IMR-90 (cell line): ENCODE results near the gene SCN8A. TPM values are rescaled to one million over a fixed set of nuclear protein-coding genes. Genes with fewer than 3 reads are reported as not detected.

Experiments
- ATAC-seq: fragments of 200-7000 bp; cut with Tn5 transposase; 2 replicates; pipeline ENCODE4 v1.9.1; 2020; ENCODE audit warnings: low read depth, mild to moderate bottlenecking, moderate library complexity
- BruUV-seq: library from RNA; stranded (reverse); fragments of 400-500 nt; replicated peaks from 2 replicates; lab custom pipeline; 2021; lab: Mats Ljungman, UMichigan
- CTCF ChIA-PET: fragments of 300-600 bp; formaldehyde crosslinking; extraction: SDS; loops from one replicate; lab custom pipeline; 2021; ENCODE audit warnings: antibody characterized with exemption; lab: Yijun Ruan, JAX
- POLR2A ChIA-PET: fragments of 300-600 bp; sonication (Branson Sonifier 250); formaldehyde crosslinking; loops from one replicate; lab custom pipeline; 2022; ENCODE audit warnings: antibody characterized with exemption; ENCODE audit not compliant: unreplicated experiment; lab: Charles Lee
- DNase-seq: peaks from one replicate; pipeline ENCODE4 v3.0.0; 2013
- H2AFZ ChIP-seq: replicated peaks from 2 replicates; pipeline ENCODE3; 2013; ENCODE audit warnings: low read length, mild to moderate bottlenecking; ENCODE audit not compliant: poor library complexity
- H2AK5ac ChIP-seq: 2 replicates; pipeline ENCODE4 v1.6.1; 2013; ENCODE audit warnings: low read depth, low read length, inconsistent platforms
- H2AK9ac ChIP-seq: replicated peaks from 2 replicates; pipeline ENCODE3; 2013; ENCODE audit warnings: mild to moderate bottlenecking, low read depth, low read length, moderate library complexity; ENCODE audit not compliant: poor library complexity
- H2BK120ac ChIP-seq: 2 replicates; pipeline ENCODE4 v1.6.1; 2013; ENCODE audit warnings: low read depth, low read length, inconsistent platforms
- H2BK15ac ChIP-seq: 3 replicates; pipeline ENCODE4 v1.6.1; 2013; ENCODE audit warnings: low read depth, low read length, inconsistent platforms
- H2BK20ac ChIP-seq: 2 replicates; pipeline ENCODE4 v1.6.1; 2013; ENCODE audit warnings: low read depth, mild to moderate bottlenecking, inconsistent platforms, low read length, moderate library complexity
- H2BK5ac ChIP-seq: 2 replicates; pipeline ENCODE4 v1.6.1; 2013; ENCODE audit warnings: mild to moderate bottlenecking, low read depth, low read length, inconsistent platforms; ENCODE audit not compliant: poor library complexity, severe bottlenecking
- H3K14ac ChIP-seq: replicated peaks from 2 replicates; pipeline ENCODE4 v1.6.1; 2013; ENCODE audit warnings: low read depth, low read length, inconsistent platforms
- H3K18ac ChIP-seq: 2 replicates; pipeline ENCODE4 v1.6.1; 2013; ENCODE audit warnings: low read depth, low read length, control low read depth
- H3K23ac ChIP-seq: 2 replicates; pipeline ENCODE4 v1.6.1; 2013; ENCODE audit warnings: low read depth, low read length, inconsistent platforms
- H3K27ac ChIP-seq: 2 replicates; pipeline ENCODE4 v1.5.1; 2013; ENCODE audit warnings: mild to moderate bottlenecking, control low read depth, low read length; ENCODE audit not compliant: insufficient read depth
- H3K27me3 ChIP-seq: 2 replicates; pipeline ENCODE4 v1.6.1; 2013; ENCODE audit warnings: low read length; ENCODE audit not compliant: control insufficient read depth, insufficient read depth
- H3K36me3 ChIP-seq: 2 replicates; pipeline ENCODE4 v1.6.1; 2013; ENCODE audit warnings: low read length, mixed read lengths; ENCODE audit not compliant: control insufficient read depth, insufficient read depth
- H3K4ac ChIP-seq: 2 replicates; pipeline ENCODE4 v1.6.1; 2013; ENCODE audit warnings: low read depth, low read length, inconsistent platforms
- H3K4me1 ChIP-seq: 2 replicates; pipeline ENCODE4 v1.6.1; 2013; ENCODE audit warnings: low read length, mixed read lengths; ENCODE audit not compliant: control insufficient read depth, insufficient read depth
- H3K4me2 ChIP-seq: 2 replicates; pipeline ENCODE4 v1.6.1; 2013; ENCODE audit warnings: low read depth, mild to moderate bottlenecking, control low read depth, low read length, moderate library complexity
- H3K4me3 ChIP-seq: 2 replicates; pipeline ENCODE4 v1.5.1; 2013; ENCODE audit warnings: low read depth, mild to moderate bottlenecking, control low read depth, low read length, moderate library complexity; ENCODE audit not compliant: insufficient read depth
- H3K56ac ChIP-seq: 2 replicates; pipeline ENCODE4 v1.6.1; 2013; ENCODE audit warnings: low read length, inconsistent platforms; ENCODE audit not compliant: insufficient read depth; ENCODE audit errors: extremely low read depth
- H3K79me1 ChIP-seq, 2 experiments: 2 replicates each; pipeline ENCODE4 v1.6.1; 2013; ENCODE audit warnings: low read length in 2 of 2, inconsistent platforms in 1 of 2, low read depth in 1 of 2
- H3K9ac ChIP-seq: 2 replicates; pipeline ENCODE4 v1.6.1; 2013; ENCODE audit warnings: low read depth, low read length, control low read depth
- H3K9me1 ChIP-seq: 2 replicates; pipeline ENCODE4 v1.6.1; 2013; ENCODE audit warnings: low read length, inconsistent platforms; ENCODE audit not compliant: insufficient read depth
- H3K9me3 ChIP-seq: 2 replicates; pipeline ENCODE4 v1.6.1; 2013; ENCODE audit warnings: low read length; ENCODE audit not compliant: control insufficient read depth, insufficient read depth
- H4K20me1 ChIP-seq: 2 replicates; pipeline ENCODE4 v1.6.1; 2013; ENCODE audit warnings: low read length, inconsistent platforms; ENCODE audit not compliant: insufficient read depth
- H4K5ac ChIP-seq: 2 replicates; pipeline ENCODE4 v1.6.1; 2013; ENCODE audit warnings: mild to moderate bottlenecking, low read depth, low read length, control low read depth
- H4K8ac ChIP-seq, 2 experiments: 2 replicates each; pipeline ENCODE4 v1.6.1; 2013; ENCODE audit warnings: low read depth in 2 of 2, low read length in 2 of 2, control low read depth in 1 of 2, inconsistent platforms in 1 of 2
- H4K91ac ChIP-seq: 2 replicates; pipeline ENCODE4 v1.6.1; 2013; ENCODE audit warnings: low read depth, low read length, inconsistent platforms; ENCODE audit not compliant: insufficient read depth
- FOS ChIP-seq: fragments of 150-350 bp; IDR thresholded peaks from 2 replicates; pipeline ENCODE4 v1.6.1; 2016; ENCODE audit warnings: low read depth, low read length
- MAZ ChIP-seq: IDR thresholded peaks from 2 replicates; pipeline ENCODE4 v1.6.1; 2012; ENCODE audit warnings: low read depth, mild to moderate bottlenecking, low read length, improper control_type of control experiment, moderate library complexity, borderline replicate concordance
- POLR2A ChIP-seq: IDR thresholded peaks from 2 replicates; pipeline ENCODE4 v1.6.1; 2012; ENCODE audit warnings: mild to moderate bottlenecking, low read depth, low read length
- dilution Hi-C: fragments of 300-500 bp; cut with HindIII; formaldehyde crosslinking; loops from one replicate; pipeline ENCODE4 v1.14.3; 2018; ENCODE audit warnings: low sequenced_read_pairs; ENCODE audit not compliant: unreplicated experiment
- in situ Hi-C: fragments of 300-500 bp; cut with MboI; formaldehyde crosslinking; loops from 3 replicates; pipeline ENCODE4 v1.14.3; 2019; ENCODE audit warnings: low sequenced_read_pairs, inconsistent platforms, mixed read lengths
- intact Hi-C: fragments of 100-400 bp; cut with micrococcal nuclease; formaldehyde crosslinking; loops from 2 replicates; pipeline ENCODE4 v1.10.0; 2022
- polyA plus RNA-seq, 3 experiments: library from polyadenylated mRNA; depleted of rRNA; stranded (reverse); fragments of >200 nt; gene quantifications; 2 replicates each; pipeline ENCODE4 v1.2.3, GENCODE V29; 2012; ENCODE audit warnings: low replicate concordance in 1 of 3
- total RNA-seq: library from RNA; depleted of rRNA; stranded (reverse); fragments of >200 nt; gene quantifications from 2 replicates; pipeline ENCODE4 v1.2.3, GENCODE V29; 2012
- TF ChIP-seq, protein P1 (sequence below): fragments of 150-350 bp; IDR thresholded peaks from 2 replicates; pipeline ENCODE4 v1.6.1; 2016; ENCODE audit warnings: low read depth, mild to moderate bottlenecking, low read length, moderate library complexity, borderline replicate concordance
- TF ChIP-seq, protein P2 (sequence below): conservative IDR thresholded peaks from 2 replicates; pipeline ENCODE4 v1.5.1; 2012; ENCODE audit warnings: mild to moderate bottlenecking, low read depth, low read length, improper control_type of control experiment

Gene SCN8A
- total and polyA plus RNA-seq, 2 of the 4 experiments (the other 2 are of a cell fraction), result 6.9 to 19.7 TPM

DNA sequence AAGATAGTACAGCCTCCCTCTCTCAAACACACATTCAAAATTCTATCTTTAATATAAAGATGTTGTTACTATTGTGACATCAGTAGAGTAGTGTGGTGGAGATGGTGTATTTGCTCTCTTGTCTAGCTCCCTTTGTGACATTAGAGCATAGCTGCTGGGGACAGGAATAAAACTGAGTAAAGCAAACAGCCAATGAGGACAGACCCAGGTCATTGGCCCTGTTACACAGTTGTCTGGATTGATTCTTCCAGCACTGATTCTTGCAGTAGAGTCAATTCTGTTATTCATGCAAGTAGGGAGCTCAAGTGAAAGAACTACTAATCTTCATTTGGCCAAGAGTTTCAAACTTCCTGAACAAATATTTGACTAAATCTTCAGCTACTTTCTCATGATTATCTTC lies 72.4 kb downstream of the SCN8A start:
- in situ Hi-C loops, result no loop called here
- H2BK120ac ChIP-seq, result no peak overlapping the region

More for the DNA sequence above, 72.4 kb downstream of the SCN8A start:
- ATAC-seq, result no peak
- Histone ChIP-seq H3K36me3 (no peaks in the 10 kb centered on the region; the same call in 1 of the 2 replicates), H2BK15ac (no peak overlapping the region), H3K4me2 (no peak overlapping the region), H4K8ac (no peak overlapping the region), H4K91ac (no peak overlapping the region), H3K79me1 (peaks cover 12 to 16% of the 10 kb centered on the region in 2 experiments; a peak in 2 of 4 replicates), H3K56ac (no peak overlapping the region), H3K23ac (no peak overlapping the region), H4K5ac (no peak overlapping the region), H3K9ac (no peak overlapping the region), H3K27ac (no peak overlapping the region), H3K9me3 (no peaks in the 10 kb centered on the region), H2BK20ac (no peak overlapping the region), H3K4ac (no peak overlapping the region), H3K14ac (no peak overlapping the region), H4K20me1 (0 out of 2 replicates have a peak, but pooled peaks cover 3% of the 10 kb centered on the region), H3K27me3 (no peaks in the 10 kb centered on the region), H2AK9ac (no peak overlapping the region), H3K4me3 (no peak overlapping the region), H3K18ac (no peak overlapping the region), H2AFZ (no peak overlapping the region), H2BK5ac (no peak overlapping the region), H3K9me1 (no peaks in the 10 kb centered on the region), H2AK5ac (no peak overlapping the region), H3K4me1 (no peaks in the 10 kb centered on the region; the same call in 1 of the 2 replicates)
- no peak for DNase-seq
- TF ChIP-seq MAZ (no peak), FOS (no peak), POLR2A (no peak)
- TF ChIP-seq, protein P1, sequence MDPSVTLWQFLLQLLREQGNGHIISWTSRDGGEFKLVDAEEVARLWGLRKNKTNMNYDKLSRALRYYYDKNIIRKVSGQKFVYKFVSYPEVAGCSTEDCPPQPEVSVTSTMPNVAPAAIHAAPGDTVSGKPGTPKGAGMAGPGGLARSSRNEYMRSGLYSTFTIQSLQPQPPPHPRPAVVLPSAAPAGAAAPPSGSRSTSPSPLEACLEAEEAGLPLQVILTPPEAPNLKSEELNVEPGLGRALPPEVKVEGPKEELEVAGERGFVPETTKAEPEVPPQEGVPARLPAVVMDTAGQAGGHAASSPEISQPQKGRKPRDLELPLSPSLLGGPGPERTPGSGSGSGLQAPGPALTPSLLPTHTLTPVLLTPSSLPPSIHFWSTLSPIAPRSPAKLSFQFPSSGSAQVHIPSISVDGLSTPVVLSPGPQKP, result no peak
- TF ChIP-seq, protein P2, sequence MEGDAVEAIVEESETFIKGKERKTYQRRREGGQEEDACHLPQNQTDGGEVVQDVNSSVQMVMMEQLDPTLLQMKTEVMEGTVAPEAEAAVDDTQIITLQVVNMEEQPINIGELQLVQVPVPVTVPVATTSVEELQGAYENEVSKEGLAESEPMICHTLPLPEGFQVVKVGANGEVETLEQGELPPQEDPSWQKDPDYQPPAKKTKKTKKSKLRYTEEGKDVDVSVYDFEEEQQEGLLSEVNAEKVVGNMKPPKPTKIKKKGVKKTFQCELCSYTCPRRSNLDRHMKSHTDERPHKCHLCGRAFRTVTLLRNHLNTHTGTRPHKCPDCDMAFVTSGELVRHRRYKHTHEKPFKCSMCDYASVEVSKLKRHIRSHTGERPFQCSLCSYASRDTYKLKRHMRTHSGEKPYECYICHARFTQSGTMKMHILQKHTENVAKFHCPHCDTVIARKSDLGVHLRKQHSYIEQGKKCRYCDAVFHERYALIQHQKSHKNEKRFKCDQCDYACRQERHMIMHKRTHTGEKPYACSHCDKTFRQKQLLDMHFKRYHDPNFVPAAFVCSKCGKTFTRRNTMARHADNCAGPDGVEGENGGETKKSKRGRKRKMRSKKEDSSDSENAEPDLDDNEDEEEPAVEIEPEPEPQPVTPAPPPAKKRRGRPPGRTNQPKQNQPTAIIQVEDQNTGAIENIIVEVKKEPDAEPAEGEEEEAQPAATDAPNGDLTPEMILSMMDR, result no peak
- ChIA-PET POLR2A (no interaction called here), CTCF (no interaction called here)
- no TSS peak for BruUV-seq
- dilution Hi-C loops, result no loop called here
- intact Hi-C loops, result no loop called here
